Peyer's patch (tissue), 4 donors: ENCODE data around the gene C1QL3. TPM values are rescaled to one million over a fixed set of nuclear protein-coding genes. Genes with fewer than 3 reads are reported as not detected.

Experiments
- DNase-seq, 3 donors: peaks; one replicate each; pipeline ENCODE4 v3.0.0-alpha.2; 2017 to 2019
- H3K27ac ChIP-seq, 4 donors: fragments of 200-600 bp; sonication (generic); one replicate each; pipeline ENCODE4 v1.5.1; 2016 to 2019
- H3K27me3 ChIP-seq, 2 donors: fragments of 200-600 bp; sonication (generic); one replicate each; pipeline ENCODE4 v1.5.1; 2019
- H3K36me3 ChIP-seq, 3 donors: fragments of 200-600 bp; sonication (generic); one replicate each; pipeline ENCODE4 v1.5.1; 2016 to 2019
- H3K4me1 ChIP-seq, 4 donors: fragments of 200-600 bp; sonication (generic); one replicate each; pipeline ENCODE4 v1.5.1; 2016 to 2019
- H3K4me3 ChIP-seq, 4 donors: fragments of 200-600 bp; sonication (generic); 1 replicate in 3 of 4; 2 replicates in 1 of 4; pipeline ENCODE4 v1.5.1; 2016 to 2019; ENCODE audit warnings: mild to moderate bottlenecking in 1 of 4
- H3K9me3 ChIP-seq, 4 donors: fragments of 200-600 bp; sonication (generic); one replicate each; pipeline ENCODE4 v1.5.1; 2016 to 2019; ENCODE audit warnings: mild to moderate bottlenecking in 1 of 4
- POLR2A ChIP-seq, 2 donors: fragments of 450-650 bp; IDR thresholded peaks; one replicate each; pipeline ENCODE4 v1.5.1; 2017; ENCODE audit warnings: antibody characterized with exemption in 2 of 2, mild to moderate bottlenecking in 2 of 2, moderate library complexity in 2 of 2
- total RNA-seq, 4 donors: library from RNA; depleted of rRNA; stranded (reverse); fragments of >200 nt; gene quantifications; one replicate each; pipeline ENCODE4 v1.1.0, GENCODE V29; 2016
- TF ChIP-seq, protein P1 (sequence below), 6 experiments: fragments of 450-650 bp in 4 of 6; fragments of 200-600 bp in 2 of 6; sonication (generic) in 1 of 6; IDR thresholded peaks; one replicate each; pipeline ENCODE4 v1.5.1; 2017 to 2019; ENCODE audit warnings: antibody characterized with exemption in 6 of 6, mild to moderate bottlenecking in 3 of 6, moderate library complexity in 1 of 6

C1QL3 gene
- total RNA-seq, 4 donors from 2014 or later: not detected

DNA sequence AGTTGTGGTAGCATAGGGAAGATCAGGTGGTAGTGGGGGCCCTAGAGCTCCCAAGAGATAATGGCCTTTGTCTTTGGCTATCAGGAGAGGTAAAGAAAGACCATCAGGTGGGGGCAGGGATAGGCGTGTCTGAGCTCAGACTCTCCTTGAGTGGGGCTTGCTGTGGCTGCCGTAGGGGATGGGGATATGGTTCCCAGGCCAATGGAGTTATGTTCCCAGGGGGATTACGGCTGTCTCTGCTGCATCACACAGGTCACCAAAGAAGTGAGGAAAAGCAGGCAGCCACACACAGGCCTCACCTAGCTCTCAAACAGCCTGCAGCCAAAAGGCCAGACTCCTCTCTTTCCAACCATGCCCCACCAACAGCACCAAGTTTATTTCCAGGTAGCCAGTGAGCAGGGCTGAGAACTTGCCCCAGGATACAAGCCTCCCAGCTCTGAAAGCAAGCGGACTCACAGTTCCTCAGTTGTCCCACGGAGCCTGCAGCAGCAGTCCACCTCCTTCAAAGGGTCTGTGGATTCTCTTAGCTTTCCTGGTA, 37.6 kb upstream of the C1QL3 start:
- TF ChIP-seq, protein P1, sequence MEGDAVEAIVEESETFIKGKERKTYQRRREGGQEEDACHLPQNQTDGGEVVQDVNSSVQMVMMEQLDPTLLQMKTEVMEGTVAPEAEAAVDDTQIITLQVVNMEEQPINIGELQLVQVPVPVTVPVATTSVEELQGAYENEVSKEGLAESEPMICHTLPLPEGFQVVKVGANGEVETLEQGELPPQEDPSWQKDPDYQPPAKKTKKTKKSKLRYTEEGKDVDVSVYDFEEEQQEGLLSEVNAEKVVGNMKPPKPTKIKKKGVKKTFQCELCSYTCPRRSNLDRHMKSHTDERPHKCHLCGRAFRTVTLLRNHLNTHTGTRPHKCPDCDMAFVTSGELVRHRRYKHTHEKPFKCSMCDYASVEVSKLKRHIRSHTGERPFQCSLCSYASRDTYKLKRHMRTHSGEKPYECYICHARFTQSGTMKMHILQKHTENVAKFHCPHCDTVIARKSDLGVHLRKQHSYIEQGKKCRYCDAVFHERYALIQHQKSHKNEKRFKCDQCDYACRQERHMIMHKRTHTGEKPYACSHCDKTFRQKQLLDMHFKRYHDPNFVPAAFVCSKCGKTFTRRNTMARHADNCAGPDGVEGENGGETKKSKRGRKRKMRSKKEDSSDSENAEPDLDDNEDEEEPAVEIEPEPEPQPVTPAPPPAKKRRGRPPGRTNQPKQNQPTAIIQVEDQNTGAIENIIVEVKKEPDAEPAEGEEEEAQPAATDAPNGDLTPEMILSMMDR (IDR thresholded peaks at IDR 0.05): no peak
- TF ChIP-seq POLR2A (IDR thresholded peaks at IDR 0.05): no peak
- no peak overlapping the region for H3K4me3 ChIP-seq
- H3K27me3 ChIP-seq: no peaks in the 10 kb centered on the region
- H3K27ac ChIP-seq: no peak overlapping the region
- H3K9me3 ChIP-seq: no peaks in the 10 kb centered on the region
- no peak for DNase-seq
- no peaks in the 10 kb centered on the region for H3K36me3 ChIP-seq
- H3K4me1 ChIP-seq: no peaks in the 10 kb centered on the region

DNA sequence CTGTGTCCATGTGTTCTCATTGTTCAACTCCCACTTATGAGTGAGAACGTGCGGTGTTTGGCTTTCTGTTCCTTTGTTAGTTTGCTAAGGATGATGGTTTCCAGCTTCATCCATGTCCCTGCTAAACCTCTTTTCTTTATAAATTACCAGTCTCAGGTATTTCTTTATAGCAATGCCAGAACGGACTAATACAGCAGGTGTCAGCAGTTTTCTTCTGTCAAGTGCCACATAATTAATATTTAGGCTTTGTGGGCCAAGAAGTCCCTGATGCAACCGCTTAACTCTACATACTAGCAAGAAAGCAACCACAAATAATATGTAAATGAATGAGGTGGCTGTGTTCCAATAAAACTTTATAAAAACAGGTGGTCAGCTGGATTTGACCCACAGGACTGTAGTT, 26.3 kb upstream of the C1QL3 start:
- Histone ChIP-seq H3K36me3 (no peaks in the 10 kb centered on the region), H3K27ac (no peak overlapping the region), H3K4me1 (no peaks in the 10 kb centered on the region), H3K9me3 (no peaks in the 10 kb centered on the region), H3K27me3 (no peaks in the 10 kb centered on the region), H3K4me3 (no peak overlapping the region)
- TF ChIP-seq, protein P1 (IDR thresholded peaks at IDR 0.05): no peak
- TF ChIP-seq POLR2A (IDR thresholded peaks at IDR 0.05): no peak
- no peak for DNase-seq

DNA sequence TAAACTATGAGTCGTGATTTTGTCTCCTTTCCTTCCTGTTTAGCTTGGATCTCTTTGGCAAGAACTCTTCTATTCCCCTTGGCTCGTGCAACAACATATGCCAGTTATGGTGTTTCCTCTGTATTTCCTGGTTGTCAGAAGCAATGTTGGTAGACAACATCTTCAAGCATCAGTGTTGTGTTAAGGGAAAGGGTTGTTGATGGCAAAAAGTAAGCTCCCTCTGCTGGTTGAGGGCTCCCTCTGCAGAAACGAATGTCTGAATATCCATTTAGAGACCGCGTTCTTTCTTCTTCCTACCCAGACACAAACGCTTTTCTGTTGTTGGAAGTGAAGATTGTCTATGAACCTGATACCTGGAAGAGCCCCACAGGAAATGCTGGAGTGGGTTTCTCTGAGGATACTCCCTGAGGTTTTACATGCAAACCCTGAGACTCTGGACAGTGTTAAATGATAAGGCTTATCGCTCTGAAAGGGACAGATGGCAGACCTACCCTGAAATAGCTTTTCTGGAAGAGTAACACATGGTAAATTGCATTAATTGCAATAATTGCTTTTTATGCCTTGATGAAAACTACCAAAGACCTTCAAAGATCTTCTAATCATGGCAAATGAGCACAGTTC, 23.5 kb upstream of the C1QL3 start:
- no peak for TF ChIP-seq POLR2A (IDR thresholded peaks at IDR 0.05)
- TF ChIP-seq, protein P1 (IDR thresholded peaks at IDR 0.05): peak in 5 of 6 experiments; percentile 12 to 45 (median 32)
- Histone ChIP-seq H3K4me1 (no peaks in the 10 kb centered on the region), H3K27me3 (no peaks in the 10 kb centered on the region), H3K36me3 (no peaks in the 10 kb centered on the region), H3K4me3 (no peak overlapping the region), H3K9me3 (no peaks in the 10 kb centered on the region), H3K27ac (no peak overlapping the region)
- DNase-seq: no peak

DNA sequence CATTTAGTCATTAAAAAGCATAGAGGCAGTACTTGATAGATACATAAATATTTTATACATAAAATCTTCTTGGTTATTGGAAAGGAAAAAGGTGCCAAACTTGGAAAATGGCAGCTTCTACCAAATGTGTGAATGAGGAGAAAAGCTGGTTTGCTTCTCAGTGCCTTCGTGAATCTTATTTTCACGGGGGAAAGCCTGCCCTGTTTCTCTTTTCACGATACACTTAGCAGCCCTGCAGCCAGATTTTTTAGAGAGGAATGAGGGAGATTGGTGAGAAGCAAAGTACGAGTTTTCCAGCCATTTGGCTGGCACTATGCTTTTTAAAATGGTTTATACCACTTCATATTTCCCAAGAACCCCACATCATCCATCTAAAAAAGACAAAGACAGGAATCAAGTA, 22.9 kb upstream of the C1QL3 start:
- TF ChIP-seq, protein P1 (IDR thresholded peaks at IDR 0.05): no peak
- no peak for TF ChIP-seq POLR2A (IDR thresholded peaks at IDR 0.05)
- Histone ChIP-seq H3K27me3 (no peaks in the 10 kb centered on the region), H3K27ac (no peak overlapping the region), H3K36me3 (no peaks in the 10 kb centered on the region), H3K9me3 (no peaks in the 10 kb centered on the region), H3K4me3 (no peak overlapping the region), H3K4me1 (no peaks in the 10 kb centered on the region)
- DNase-seq: no peak

DNA sequence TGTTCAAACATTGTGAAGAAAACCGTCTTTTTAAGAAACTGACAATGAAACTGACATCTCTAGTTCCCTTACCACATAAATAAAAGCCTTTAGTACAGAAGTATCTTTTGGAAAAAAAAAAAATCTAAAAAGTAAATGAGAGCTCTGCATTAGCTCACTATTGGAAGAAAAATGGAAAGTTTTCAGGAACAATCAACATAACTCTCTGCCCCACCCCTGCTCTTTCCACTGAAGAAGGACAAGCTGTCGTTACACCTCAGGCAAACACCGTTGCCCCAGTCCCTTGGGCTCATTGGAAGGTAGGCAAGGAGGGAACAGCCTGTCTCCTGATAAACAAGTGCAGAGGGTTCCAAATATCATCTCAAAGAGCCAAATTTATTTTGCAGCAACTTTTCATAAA, 22.4 kb upstream of the C1QL3 start:
- no peaks in the 10 kb centered on the region for H3K4me1 ChIP-seq
- H3K9me3 ChIP-seq: no peaks in the 10 kb centered on the region
- no peaks in the 10 kb centered on the region for H3K36me3 ChIP-seq
- TF ChIP-seq, protein P1 (IDR thresholded peaks at IDR 0.05): no peak
- no peak for TF ChIP-seq POLR2A (IDR thresholded peaks at IDR 0.05)
- no peak overlapping the region for H3K27ac ChIP-seq
- no peak overlapping the region for H3K4me3 ChIP-seq
- no peak for DNase-seq
- no peaks in the 10 kb centered on the region for H3K27me3 ChIP-seq
